Uterus (tissue), 4 donors: ENCODE measurements around the gene PRKCD. TPM values are rescaled to one million over a fixed set of nuclear protein-coding genes. Genes with fewer than 3 reads are reported as not detected.

Experiments used
- DNase-seq, 2 donors: peaks; one replicate each; pipeline ENCODE4 v3.0.0-alpha.2; 2019 to 2020
- H3K27ac ChIP-seq, 2 donors: fragments of 200-600 bp; sonication (generic); 1 replicate in 1 of 2; 2 replicates in 1 of 2; pipeline ENCODE4 v1.5.1; 2016 to 2018
- H3K27me3 ChIP-seq, 2 donors: fragments of 200-600 bp; sonication (generic); one replicate each; pipeline ENCODE4 v1.5.1; 2018 to 2019; ENCODE audit warnings: control low read depth in 1 of 2
- H3K36me3 ChIP-seq, 2 donors: fragments of 200-600 bp; sonication (generic); one replicate each; pipeline ENCODE4 v1.5.1; 2019; ENCODE audit warnings: control low read depth in 1 of 2
- H3K4me1 ChIP-seq, 2 donors: fragments of 200-600 bp; sonication (generic); one replicate each; pipeline ENCODE4 v1.5.1; 2018 to 2019; ENCODE audit warnings: control low read depth in 1 of 2
- H3K4me3 ChIP-seq, 2 donors: fragments of 200-600 bp; sonication (generic); 1 replicate in 1 of 2; 2 replicates in 1 of 2; pipeline ENCODE4 v1.5.1; 2018 to 2019; ENCODE audit warnings: mild to moderate bottlenecking in 1 of 2
- H3K9me3 ChIP-seq, 2 donors: fragments of 200-600 bp; sonication (generic); one replicate each; pipeline ENCODE4 v1.5.1; 2019; ENCODE audit warnings: control low read depth in 1 of 2
- POLR2A ChIP-seq, 2 donors: fragments of 450-650 bp; IDR thresholded peaks; one replicate each; pipeline ENCODE4 v1.6.1; 2016; ENCODE audit warnings: antibody characterized with exemption in 2 of 2, mild to moderate bottlenecking in 1 of 2, moderate library complexity in 1 of 2
- intact Hi-C: fragments of 100-400 bp; cut with DNase I; formaldehyde crosslinking; loops from one replicate; pipeline ENCODE4 v1.15.1; 2023; ENCODE audit warnings: low total_unique reads
- total RNA-seq, 4 donors: library from RNA; depleted of rRNA in 3 of 4; stranded (reverse); fragments of >200 nt in 3 of 4; gene quantifications; one replicate each; pipeline versions ENCODE4 v1.1.0 to v1.2.4, GENCODE V29; 2014 to 2023
- TF ChIP-seq, protein P1 (sequence below), 4 experiments: fragments of 200-600 bp in 2 of 4; fragments of 450-650 bp in 2 of 4; sonication (generic) in 2 of 4; IDR thresholded peaks; one replicate each; pipeline ENCODE4 v1.5.1; 2016 to 2019; ENCODE audit warnings: antibody characterized with exemption in 4 of 4, mild to moderate bottlenecking in 2 of 4, moderate library complexity in 1 of 4
- donor health status: DM: yes; HTN: yes; CAD: no.

Gene PRKCD
- total RNA-seq, 4 donors from 2014 or later = under 0.01 to 16.8 (median 12.6) TPM

- TF ChIP-seq, protein P1, sequence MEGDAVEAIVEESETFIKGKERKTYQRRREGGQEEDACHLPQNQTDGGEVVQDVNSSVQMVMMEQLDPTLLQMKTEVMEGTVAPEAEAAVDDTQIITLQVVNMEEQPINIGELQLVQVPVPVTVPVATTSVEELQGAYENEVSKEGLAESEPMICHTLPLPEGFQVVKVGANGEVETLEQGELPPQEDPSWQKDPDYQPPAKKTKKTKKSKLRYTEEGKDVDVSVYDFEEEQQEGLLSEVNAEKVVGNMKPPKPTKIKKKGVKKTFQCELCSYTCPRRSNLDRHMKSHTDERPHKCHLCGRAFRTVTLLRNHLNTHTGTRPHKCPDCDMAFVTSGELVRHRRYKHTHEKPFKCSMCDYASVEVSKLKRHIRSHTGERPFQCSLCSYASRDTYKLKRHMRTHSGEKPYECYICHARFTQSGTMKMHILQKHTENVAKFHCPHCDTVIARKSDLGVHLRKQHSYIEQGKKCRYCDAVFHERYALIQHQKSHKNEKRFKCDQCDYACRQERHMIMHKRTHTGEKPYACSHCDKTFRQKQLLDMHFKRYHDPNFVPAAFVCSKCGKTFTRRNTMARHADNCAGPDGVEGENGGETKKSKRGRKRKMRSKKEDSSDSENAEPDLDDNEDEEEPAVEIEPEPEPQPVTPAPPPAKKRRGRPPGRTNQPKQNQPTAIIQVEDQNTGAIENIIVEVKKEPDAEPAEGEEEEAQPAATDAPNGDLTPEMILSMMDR (IDR thresholded peaks at IDR 0.05) = no peak
- TF ChIP-seq POLR2A (IDR thresholded peaks at IDR 0.05) = no peak
- no peak for DNase-seq
- no peaks in the 10 kb centered on the region for H3K36me3 ChIP-seq
- H3K27me3 ChIP-seq = no peaks in the 10 kb centered on the region
- H3K9me3 ChIP-seq = no peaks in the 10 kb centered on the region
- H3K27ac ChIP-seq = no peak overlapping the region
- no peaks in the 10 kb centered on the region for H3K4me1 ChIP-seq
- intact Hi-C loops = loop anchor here (2.0 kb wide), 1 partner anchor 82 kb away; no protein-coding TSS in a partner anchor
- H3K4me3 ChIP-seq = no peak overlapping the region
Observed at GRCh38 chr3:53114412-53115074, 46.5 kb upstream of the PRKCD start.

DNA sequence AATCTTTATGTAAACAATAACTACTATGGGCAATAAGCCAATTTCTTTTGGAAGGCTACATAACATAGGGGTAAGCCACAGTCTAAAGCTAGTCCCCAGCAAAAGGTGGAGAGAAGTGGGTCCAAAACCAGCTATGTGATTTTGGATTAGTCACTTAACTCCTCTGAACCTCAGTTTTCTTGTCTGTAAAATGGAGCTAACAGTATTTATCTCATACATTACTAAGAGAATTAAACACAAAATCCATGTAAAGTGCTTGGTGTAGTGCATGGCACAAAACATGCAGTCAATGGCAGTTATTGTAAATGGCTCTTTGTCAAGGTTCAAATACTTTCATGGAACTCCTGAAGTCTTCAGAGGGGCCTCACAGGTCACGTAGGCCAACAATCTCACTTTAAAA lies 44.1 kb upstream of the PRKCD start:
- no peak overlapping the region for H3K4me3 ChIP-seq
- DNase-seq = no peak
- intact Hi-C loops = no loop called here
- no peaks in the 10 kb centered on the region for H3K4me1 ChIP-seq
- TF ChIP-seq, protein P1 (IDR thresholded peaks at IDR 0.05) = no peak
- TF ChIP-seq POLR2A (IDR thresholded peaks at IDR 0.05) = no peak
- H3K36me3 ChIP-seq = no peaks in the 10 kb centered on the region
- no peaks in the 10 kb centered on the region for H3K27me3 ChIP-seq
- H3K9me3 ChIP-seq = no peaks in the 10 kb centered on the region
- H3K27ac ChIP-seq = no peak overlapping the region

DNA sequence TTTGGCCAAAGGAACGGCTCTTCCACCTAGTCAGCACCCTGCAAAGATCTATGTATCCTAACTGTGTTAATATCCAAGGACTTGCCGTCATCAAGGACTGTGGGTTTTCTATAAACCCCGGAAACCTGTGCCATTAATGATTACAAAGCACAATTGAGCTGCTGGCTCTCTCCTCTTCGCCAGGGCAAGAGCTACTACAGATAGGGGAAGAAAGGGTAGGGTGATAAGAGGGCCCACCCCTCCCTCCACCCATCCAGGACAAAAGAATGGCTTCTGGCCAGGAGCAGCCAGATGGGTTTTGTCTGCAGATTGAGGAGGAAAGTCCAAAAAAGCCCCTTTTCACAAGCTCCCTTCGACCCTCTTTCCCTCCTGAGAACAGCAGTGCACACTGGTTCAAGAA lies 40.7 kb upstream of the PRKCD start:
- Histone ChIP-seq H3K27ac (no peak overlapping the region), H3K36me3 (no peaks in the 10 kb centered on the region), H3K4me3 (no peak overlapping the region), H3K9me3 (no peaks in the 10 kb centered on the region), H3K27me3 (no peaks in the 10 kb centered on the region), H3K4me1 (no peaks in the 10 kb centered on the region)
- intact Hi-C loops = no loop called here
- no peak for DNase-seq
- no peak for TF ChIP-seq POLR2A (IDR thresholded peaks at IDR 0.05)
- TF ChIP-seq, protein P1 (IDR thresholded peaks at IDR 0.05) = no peak

DNA sequence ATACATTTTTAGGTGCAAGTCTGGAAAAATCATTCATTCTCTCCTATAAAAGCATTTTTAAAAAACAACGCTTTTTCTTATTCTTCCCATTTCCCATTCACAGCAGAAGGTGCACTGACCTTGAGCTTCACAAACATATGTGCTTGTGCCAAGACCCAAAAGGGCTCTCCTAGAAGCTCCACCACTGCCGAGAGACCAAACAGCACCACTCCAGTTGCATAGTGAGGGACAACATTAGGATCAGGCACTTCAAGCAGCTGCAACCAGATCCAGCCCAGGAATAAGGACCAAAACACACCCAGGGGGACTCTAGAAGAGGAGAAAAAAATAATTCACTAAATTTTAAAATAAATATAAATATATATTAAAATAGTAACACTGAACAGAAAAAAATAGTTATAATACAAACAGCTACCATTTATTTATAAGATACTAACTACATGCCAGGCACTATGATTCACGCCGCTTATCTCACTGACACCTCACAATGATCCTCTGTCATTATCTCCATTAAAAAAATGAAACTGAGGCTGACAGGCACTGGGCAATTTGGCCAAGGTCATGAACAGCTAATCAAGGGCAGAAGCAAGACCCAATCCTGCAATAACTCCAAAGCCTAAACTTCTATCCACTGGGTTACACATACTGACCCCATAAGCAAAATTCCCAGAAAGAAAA lies 38.6 kb upstream of the PRKCD start:
- no peak for DNase-seq
- TF ChIP-seq, protein P1 (IDR thresholded peaks at IDR 0.05) = no peak
- no peak for TF ChIP-seq POLR2A (IDR thresholded peaks at IDR 0.05)
- Histone ChIP-seq H3K4me1 (no peaks in the 10 kb centered on the region), H3K9me3 (no peaks in the 10 kb centered on the region), H3K4me3 (no peak overlapping the region), H3K27ac (no peak overlapping the region), H3K36me3 (no peaks in the 10 kb centered on the region), H3K27me3 (no peaks in the 10 kb centered on the region)
- intact Hi-C loops = no loop called here

GRCh38 chr3:53122933-53123305 lies 38.1 kb upstream of the PRKCD start:
- Histone ChIP-seq H3K36me3 (no peaks in the 10 kb centered on the region), H3K27ac (no peak overlapping the region), H3K27me3 (no peaks in the 10 kb centered on the region), H3K4me3 (no peak overlapping the region), H3K4me1 (no peaks in the 10 kb centered on the region), H3K9me3 (no peaks in the 10 kb centered on the region)
- DNase-seq = no peak
- intact Hi-C loops = no loop called here
- TF ChIP-seq POLR2A (IDR thresholded peaks at IDR 0.05) = no peak
- TF ChIP-seq, protein P1 (IDR thresholded peaks at IDR 0.05) = no peak
